NCI-H524 (cell line): ENCODE results near the gene NKX1-1.

ENCODE experiments used
- DNase-seq, 2 experiments: peaks; one replicate each; lab custom pipeline; 2025; lab: John Stamatoyannopoulos, UW

NKX1-1 gene

DNA sequence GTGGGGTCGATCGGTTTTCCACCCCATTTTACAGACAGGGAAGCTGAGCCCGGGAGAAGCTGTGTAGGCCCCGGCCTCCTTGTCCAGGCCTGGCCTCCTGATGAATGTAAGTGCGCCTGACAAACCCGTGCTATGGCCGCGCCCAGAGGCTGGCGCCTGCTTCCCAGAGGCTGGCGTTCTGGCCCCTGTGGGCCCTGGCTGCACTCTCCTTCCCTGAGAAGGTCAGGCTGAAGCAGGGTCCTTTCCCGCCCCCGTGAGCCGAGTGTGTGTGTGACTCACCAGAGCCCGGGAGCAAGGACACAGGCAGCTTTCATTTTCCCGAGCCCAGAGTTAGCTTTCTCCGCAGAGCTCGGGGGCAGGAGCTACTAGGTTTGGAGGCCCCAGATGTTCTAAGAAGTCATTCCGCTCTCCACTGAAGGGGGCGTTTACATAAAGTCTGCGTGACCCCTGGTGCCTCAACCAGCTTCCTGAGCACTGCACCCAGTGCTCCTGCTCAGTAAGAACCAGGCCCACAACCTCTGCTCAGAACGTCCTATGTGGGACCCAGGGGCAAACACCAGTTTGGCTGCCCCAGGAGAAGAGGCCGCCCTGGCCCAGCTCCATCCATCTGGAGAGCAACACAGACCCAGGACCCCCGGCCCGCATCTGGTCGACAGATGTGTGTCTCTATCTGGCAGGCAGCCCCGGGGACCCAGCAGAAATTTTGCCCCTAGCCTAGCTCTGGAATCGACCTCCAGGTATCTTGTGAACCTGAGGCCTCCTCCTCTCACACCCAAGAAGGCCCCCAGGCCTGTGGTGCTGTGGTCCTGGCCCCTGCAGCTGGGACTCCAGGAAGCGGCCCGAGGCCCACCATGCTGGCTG lies 45.6 kb downstream of the NKX1-1 start:
- no peak for DNase-seq

- DNase-seq: no peak
These were observed 46.3 kb downstream of the NKX1-1 start for GRCh38 chr4:1359976-1360375.

DNA sequence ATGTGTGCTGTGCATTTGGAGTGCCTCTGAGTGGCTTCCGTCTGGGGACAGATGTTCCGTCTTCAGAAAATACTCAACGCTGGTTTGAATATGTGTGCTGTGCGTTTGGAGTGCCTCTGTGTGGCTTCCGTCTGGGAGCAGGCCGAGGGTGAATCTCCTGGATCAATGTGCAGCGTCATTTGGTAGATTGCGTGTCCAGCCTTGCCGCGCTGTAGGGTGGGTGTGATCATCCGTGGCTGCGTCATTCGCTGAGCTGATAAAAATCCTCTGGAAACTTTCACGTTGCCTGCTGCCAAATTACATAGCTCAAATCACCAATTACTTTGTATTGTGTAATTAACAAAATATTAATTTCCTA lies 47.1 kb downstream of the NKX1-1 start:
- peak; percentile 66 to 91 for DNase-seq

DNA sequence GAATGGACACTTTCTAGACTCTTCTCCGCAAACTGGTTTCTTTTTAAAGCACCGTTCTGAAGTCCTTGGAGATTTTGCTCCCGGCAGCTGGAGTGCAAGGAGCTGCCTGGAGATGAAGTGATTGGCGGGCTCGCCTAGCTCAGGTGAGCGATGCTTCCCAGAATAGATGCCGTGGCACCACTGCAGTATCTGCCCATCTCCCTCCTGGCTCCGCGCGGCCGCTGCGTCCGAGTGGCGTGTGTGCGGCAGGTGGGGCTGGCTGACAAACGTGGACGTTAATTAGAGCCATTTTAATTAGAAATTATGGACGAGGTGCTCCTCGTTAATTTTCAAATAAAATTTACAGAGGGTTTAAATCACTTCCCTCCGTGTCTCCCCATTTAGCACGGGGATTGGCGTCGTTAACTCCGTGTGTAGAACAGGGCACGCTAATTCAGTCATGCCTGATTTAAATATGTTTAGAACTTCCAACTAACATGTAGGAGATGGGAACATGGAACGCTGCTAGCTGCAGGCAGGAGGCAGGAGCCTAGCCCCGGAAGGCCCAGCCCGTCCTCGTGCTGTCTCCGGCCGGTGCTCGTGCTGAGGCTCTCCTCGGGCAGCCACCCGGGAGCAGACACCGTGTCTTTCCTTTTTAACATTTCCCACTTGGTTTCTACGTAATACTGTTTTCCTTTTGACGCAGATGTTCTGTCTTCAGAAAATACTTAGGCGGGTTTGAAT lies 47.7 kb downstream of the NKX1-1 start:
- no peak for DNase-seq

DNA sequence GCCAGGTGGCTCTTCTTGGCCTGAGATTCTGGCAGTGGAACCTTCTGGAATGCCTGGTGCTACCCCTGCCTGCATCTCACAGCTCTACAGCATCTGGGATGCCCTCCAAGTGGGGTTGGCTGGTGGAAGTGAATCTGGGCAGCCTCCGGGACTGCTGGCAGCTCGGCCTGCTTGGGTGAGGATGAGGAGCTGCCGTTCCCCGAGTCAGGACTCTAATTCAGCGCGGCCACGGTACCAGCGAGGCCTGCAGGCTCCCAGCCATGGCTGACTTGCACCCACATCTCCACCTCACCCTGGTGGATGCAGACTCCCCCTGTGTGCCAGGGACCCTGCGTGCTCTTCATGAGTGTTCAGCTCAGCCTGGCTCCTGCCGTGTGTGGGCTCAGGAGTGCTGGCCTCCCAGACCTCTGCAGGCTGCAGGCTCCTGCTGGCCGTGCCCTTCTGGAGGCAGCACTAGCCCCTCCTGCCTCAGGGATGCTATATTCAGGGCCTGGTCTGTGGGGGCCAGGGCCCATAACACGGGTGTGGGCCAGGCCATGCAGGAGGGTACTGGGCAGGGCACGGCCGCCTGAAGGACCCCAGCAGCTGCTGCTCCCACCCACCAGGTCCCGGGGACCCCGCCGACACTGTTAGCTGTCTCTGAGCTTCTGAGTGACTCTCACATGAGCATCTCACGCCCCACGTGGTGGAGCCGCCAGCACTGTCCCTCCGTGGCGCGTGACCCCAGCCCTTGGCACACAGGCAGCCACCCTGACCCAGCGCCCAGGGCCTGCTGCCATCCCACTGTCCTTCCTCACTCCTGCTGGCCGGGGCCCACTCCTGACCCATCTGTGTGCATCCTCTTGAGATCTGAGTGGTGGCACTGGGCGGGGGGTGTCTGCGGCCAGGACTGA lies 48.6 kb downstream of the NKX1-1 start:
- no peak for DNase-seq

GRCh38 chr4:1356181-1356998 lies 49.9 kb downstream of the NKX1-1 start:
- peak; percentile 15 to 64 for DNase-seq

GRCh38 chr4:1355378-1355777 lies 50.9 kb downstream of the NKX1-1 start:
- no peak for DNase-seq

- no peak for DNase-seq
These were observed 51.3 kb downstream of the NKX1-1 start for GRCh38 chr4:1354983-1355275.

- no peak for DNase-seq
These were observed 51.9 kb downstream of the NKX1-1 start for GRCh38 chr4:1354136-1354982.

GRCh38 chr4:1353186-1354055 lies 52.8 kb downstream of the NKX1-1 start:
- DNase-seq: no peak
